ENCODE data around the gene FBXW8.

FBXW8 gene

DNA sequence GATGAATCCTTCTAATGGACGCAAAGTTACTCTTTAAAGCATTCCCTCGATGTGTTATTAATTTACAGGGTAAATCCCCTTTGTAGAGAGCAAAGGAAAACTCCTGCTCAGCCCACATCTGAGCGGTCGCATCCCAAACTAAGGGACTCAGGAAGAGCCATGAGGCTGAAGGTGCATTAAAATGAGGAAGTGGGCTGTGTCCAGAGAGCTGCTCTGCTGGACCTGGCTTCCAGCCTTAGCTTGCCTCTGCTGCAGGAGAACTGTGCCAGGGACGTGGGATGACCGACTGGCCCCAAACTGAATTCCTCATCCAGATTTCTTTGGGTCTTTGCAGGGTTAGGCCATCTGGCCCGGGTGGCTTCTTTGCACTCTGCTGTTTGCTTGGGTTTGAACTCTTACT is 88.3 kb downstream of the FBXW8 start:
- DNase-seq (ENCODE audit: insufficient read length, low spot score) (no peak), FAIRE-seq (no peak)
- TF ChIP-seq, protein P1, sequence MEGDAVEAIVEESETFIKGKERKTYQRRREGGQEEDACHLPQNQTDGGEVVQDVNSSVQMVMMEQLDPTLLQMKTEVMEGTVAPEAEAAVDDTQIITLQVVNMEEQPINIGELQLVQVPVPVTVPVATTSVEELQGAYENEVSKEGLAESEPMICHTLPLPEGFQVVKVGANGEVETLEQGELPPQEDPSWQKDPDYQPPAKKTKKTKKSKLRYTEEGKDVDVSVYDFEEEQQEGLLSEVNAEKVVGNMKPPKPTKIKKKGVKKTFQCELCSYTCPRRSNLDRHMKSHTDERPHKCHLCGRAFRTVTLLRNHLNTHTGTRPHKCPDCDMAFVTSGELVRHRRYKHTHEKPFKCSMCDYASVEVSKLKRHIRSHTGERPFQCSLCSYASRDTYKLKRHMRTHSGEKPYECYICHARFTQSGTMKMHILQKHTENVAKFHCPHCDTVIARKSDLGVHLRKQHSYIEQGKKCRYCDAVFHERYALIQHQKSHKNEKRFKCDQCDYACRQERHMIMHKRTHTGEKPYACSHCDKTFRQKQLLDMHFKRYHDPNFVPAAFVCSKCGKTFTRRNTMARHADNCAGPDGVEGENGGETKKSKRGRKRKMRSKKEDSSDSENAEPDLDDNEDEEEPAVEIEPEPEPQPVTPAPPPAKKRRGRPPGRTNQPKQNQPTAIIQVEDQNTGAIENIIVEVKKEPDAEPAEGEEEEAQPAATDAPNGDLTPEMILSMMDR (IDR thresholded peaks at IDR 0.05; ENCODE audit: insufficient read depth, missing control alignments) = no peak

DNA sequence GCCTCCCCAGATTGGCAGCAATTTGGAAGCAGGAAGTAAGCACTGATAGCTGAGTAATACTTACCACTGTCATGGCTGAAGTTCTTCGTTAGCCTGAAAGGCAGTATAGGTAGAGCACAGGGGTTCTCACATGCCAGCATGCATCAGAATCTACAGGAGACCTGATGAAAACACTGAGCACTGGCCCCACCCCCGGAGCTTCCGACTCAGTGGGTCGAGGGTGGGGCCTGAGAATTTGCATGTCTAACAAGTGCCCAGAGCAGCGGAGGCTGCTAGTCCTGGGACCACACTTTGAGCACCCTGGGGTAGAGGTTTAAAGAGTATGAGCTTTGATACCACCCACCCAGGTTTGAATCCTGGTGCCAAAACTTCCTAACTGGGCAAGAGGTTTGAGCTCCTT is 89.6 kb downstream of the FBXW8 start:
- DNase-seq (ENCODE audit: insufficient read length, low spot score) = no peak
- TF ChIP-seq, protein P1 (IDR thresholded peaks at IDR 0.05; ENCODE audit: insufficient read depth, missing control alignments) = no peak
- FAIRE-seq = no peak

DNA sequence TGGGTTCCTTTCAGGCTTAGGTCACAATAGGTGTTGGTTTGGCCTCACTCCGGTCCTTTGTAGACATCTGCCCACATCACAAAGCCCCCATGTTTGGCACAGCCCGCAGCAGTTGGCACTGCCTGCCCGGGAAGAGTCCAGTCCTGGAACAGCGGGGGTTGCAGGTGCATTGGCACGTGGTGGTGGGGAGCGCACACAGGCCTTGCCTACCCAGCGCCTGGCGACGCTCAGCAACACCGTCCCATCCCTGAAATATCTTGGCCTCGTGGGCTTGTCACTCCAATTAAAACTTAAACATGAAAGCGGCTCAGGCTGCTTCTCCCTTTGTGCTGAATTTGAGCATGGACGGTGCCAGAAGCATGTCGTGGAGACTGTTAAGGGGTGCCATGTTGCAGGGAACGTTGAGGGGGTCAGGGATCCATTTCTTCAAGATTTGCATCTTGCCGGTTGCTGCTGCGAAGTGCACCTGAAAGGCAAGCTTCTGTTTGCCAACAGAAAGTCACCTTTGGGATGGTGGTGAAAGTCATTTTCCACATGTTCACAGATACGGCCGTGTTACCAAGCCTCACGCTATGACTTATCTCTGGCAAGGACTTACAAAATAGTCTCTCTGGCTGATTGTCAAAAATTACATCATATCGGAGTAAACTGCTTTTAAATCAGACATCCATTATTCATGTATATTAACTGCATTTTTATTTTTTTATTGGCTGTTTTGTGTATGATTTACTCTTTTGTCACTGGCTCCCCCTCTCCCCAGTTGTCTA is 91.5 kb downstream of the FBXW8 start:
- no peak for DNase-seq (ENCODE audit: insufficient read length, low spot score)
- no peak for FAIRE-seq
- TF ChIP-seq, protein P1 (IDR thresholded peaks at IDR 0.05; ENCODE audit: insufficient read depth, missing control alignments) = no peak

DNA sequence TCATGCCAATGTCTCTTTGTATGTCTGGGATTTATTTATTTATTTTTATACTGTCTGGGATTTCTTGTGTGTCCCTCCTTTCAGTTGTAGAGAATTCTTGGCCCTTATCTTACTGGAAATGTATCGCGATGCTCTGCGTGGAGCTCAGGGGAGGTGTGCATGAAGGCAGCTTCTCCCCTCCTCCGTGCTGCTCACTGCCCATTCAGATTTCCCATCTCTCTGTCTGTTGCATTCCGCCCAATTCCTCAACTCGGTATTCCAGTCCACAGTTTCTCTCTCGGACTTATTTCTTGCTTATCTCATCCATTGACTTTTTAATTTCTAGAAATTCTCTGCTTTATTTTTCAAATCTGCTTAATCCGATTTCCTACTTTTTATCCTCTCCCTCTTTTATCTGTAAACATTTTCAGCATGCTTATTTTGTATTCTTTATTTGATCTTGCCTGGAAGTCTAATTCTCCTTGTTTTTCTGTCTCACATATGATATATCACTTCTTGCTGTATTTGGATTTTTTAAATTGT is 93.2 kb downstream of the FBXW8 start:
- no peak for FAIRE-seq
- DNase-seq (ENCODE audit: insufficient read length, low spot score) = no peak
- TF ChIP-seq, protein P1 (IDR thresholded peaks at IDR 0.05; ENCODE audit: insufficient read depth, missing control alignments) = no peak

DNA sequence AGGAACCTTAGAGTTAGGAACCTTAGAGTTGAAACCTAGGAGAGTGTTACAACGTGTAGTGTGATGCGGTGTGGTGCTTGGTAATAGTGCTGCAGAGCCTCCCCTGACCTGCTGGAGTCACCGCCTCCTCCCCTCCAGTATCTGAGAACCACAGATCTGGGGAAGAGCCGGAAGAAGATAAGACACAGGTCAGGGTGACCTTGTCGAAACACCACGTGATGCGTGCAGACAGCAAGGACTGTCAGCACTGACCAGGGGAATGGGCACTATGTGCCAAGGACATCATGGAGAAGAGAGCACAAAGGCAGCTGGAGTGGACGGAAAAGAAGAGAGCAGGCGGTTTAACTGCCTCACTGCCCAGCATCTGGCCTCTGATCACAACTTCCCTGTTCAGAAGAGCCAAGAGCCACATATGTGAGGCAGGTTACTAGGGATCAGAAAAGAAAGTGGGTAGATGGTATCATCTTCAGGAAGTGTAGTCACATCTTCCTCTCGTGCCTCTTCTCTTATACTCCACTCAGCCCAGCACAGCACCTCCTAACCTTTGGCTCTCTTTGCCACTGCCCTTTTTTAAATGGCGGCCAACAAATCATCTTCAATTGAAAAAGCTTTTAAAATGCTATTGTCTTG is 94.8 kb downstream of the FBXW8 start:
- TF ChIP-seq, protein P1 (IDR thresholded peaks at IDR 0.05; ENCODE audit: insufficient read depth, missing control alignments) = no peak
- FAIRE-seq = no peak
- no peak for DNase-seq (ENCODE audit: insufficient read length, low spot score)

DNA sequence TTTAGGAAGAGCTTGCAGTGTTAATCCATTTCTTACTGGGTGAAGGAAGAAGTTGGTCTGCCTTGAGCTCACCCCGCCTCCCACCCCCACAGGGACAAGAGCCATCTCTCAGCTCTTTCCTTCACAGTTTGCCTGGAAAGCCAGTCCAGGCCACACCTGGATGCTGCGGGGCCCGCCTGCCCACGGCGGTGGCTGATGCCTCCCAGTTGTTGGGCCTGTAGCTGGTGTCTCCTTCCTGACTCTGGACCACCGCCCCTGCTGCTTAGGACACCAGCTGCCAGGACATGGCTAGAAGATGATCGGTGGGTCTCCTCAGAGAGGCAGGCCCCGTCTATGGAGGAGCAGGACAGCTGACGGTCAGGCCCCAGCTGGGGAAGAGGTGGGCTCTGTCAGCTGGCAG is 95.6 kb downstream of the FBXW8 start:
- DNase-seq (ENCODE audit: insufficient read length, low spot score) = no peak
- no peak for FAIRE-seq
- TF ChIP-seq, protein P1 (IDR thresholded peaks at IDR 0.05; ENCODE audit: insufficient read depth, missing control alignments) = no peak

DNA sequence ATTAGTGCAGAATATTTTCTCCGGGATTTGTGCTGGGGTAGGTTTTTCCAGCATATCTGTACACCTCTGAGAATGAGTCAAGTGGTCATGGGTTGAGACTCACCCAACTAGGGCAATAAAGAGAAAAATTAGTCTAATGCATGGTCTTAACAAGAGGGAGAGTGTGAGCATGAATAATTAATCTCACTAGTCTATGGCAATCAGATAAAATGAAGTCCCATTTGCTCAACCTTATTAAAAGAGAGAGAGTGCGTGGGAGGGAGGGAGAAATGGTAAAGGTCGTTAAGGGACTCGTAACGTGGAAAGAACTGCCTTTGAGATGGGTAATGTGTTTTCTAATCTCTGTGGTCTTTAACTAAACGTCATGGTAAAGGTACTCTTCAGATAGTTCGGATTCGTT is 96.8 kb downstream of the FBXW8 start:
- DNase-seq (ENCODE audit: insufficient read length, low spot score) = no peak
- no peak for FAIRE-seq
- TF ChIP-seq, protein P1 (IDR thresholded peaks at IDR 0.05; ENCODE audit: insufficient read depth, missing control alignments) = no peak

Data from D721Med (cell line).